Measurements from ENCODE around the gene SPATA45.

SPATA45 gene

DNA sequence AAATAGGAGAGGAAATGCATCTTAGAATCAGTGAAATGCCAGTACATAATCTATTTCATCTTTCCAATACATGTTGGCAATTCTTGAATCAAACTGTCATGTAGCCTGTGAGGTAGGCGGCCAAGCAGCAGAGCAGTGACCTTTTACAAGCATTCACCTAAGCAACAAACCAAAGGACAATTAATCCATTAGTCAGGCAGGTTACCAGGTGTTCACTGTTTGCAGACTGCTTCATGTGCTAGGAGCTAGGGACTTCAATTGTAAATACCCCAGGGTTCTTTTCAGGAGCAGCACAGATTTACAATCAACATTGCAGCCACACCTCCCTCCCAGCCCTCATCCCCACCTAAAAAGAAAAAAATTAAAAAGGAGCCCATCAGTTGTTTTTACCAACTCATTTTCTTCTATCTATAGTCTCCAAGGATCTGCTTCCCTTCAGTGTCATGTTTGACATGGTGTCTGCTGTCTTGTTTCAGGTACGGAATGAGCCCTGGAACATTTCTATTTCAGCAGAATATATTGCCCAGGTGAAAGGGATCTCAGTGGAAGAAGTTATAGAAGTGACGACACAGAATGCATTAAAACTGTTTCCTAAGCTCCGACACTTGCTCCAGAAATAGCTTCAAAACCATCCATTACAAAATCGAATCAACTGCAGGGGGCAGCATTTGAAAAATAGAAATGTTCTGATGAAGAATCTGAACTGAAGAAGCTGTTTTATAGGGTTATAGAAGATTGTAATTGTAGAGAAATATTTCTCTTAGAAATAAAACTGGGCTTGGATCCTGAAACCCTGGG is 32.7 kb downstream of the SPATA45 start:
- no peak for DNase-seq
- in situ Hi-C loops (cut with HindIII; ENCODE audit: low pct_ligation_motif_present, low sequenced_read_pairs) = no loop called here

DNA sequence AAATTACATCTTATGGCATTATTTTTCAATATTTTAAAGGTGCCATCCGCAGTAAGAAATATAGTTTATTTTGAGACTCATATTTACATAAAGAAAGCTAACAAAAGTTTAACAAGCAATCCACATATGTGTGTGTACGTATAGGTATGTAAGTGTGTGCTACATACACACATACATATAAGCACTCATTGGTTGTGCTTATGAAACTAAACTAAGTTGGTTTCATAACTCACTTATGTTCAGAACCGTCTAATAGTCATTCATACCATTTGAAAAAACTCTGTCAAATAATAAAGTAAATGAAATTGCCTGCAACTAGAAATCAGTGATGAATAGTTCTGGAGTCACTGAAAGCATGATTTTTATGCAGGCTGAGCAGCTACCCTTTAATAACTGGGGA is 41.7 kb downstream of the SPATA45 start:
- no peaks in the 10 kb centered on the region for H3K27me3 ChIP-seq (replicated peaks)
- peaks cover 2% of the 10 kb centered on the region for H3K36me3 ChIP-seq (replicated peaks)
- no peak overlapping the region for H3K4me3 ChIP-seq (ENCODE audit: low read depth, low read length)
- DNase-seq = no peak
- in situ Hi-C loops (cut with HindIII; ENCODE audit: low pct_ligation_motif_present, low sequenced_read_pairs) = no loop called here
- H3K27ac ChIP-seq = no peak overlapping the region
- TF ChIP-seq, protein P1, sequence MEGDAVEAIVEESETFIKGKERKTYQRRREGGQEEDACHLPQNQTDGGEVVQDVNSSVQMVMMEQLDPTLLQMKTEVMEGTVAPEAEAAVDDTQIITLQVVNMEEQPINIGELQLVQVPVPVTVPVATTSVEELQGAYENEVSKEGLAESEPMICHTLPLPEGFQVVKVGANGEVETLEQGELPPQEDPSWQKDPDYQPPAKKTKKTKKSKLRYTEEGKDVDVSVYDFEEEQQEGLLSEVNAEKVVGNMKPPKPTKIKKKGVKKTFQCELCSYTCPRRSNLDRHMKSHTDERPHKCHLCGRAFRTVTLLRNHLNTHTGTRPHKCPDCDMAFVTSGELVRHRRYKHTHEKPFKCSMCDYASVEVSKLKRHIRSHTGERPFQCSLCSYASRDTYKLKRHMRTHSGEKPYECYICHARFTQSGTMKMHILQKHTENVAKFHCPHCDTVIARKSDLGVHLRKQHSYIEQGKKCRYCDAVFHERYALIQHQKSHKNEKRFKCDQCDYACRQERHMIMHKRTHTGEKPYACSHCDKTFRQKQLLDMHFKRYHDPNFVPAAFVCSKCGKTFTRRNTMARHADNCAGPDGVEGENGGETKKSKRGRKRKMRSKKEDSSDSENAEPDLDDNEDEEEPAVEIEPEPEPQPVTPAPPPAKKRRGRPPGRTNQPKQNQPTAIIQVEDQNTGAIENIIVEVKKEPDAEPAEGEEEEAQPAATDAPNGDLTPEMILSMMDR (IDR thresholded peaks at IDR 0.05; ENCODE audit: low read depth, low read length, missing control alignments) = no peak

More for the DNA sequence above, 32.7 kb downstream of the SPATA45 start:
- H3K4me3 ChIP-seq (ENCODE audit: low read depth, low read length) = no peak overlapping the region
- TF ChIP-seq, protein P1 (IDR thresholded peaks at IDR 0.05; ENCODE audit: low read depth, low read length, missing control alignments) = peak; percentile 27
- no peaks in the 10 kb centered on the region for H3K36me3 ChIP-seq (replicated peaks)
- H3K27ac ChIP-seq = no peak overlapping the region
- no peaks in the 10 kb centered on the region for H3K27me3 ChIP-seq (replicated peaks)

DNA sequence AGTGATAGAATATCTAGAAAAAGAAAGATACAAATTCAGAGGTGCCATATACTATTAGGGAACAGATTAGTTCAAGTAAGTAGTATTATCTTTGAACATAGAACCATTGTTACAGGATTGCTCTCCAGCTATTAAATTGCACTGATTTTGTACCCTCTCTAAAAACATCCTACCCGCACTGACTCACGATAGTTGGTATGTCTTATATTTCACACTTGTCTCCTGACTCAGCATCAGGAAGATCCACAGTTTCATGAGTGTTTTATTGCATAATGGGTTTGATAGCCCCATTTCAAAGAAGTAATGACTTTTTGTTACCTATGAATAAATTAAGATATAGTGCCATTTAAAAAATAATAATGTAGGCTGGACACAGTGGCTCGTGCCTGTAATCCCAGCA is 49.8 kb downstream of the SPATA45 start:
- DNase-seq = peak; percentile 23
- Histone ChIP-seq H3K36me3 (replicated peaks) (peaks cover 3% of the 10 kb centered on the region), H3K27me3 (replicated peaks) (no peaks in the 10 kb centered on the region), H3K4me3 (ENCODE audit: low read depth, low read length) (no peak overlapping the region), H3K27ac (no peak overlapping the region)
- TF ChIP-seq, protein P1 (IDR thresholded peaks at IDR 0.05; ENCODE audit: low read depth, low read length, missing control alignments) = no peak
- in situ Hi-C loops (cut with HindIII; ENCODE audit: low pct_ligation_motif_present, low sequenced_read_pairs) = no loop called here

DNA sequence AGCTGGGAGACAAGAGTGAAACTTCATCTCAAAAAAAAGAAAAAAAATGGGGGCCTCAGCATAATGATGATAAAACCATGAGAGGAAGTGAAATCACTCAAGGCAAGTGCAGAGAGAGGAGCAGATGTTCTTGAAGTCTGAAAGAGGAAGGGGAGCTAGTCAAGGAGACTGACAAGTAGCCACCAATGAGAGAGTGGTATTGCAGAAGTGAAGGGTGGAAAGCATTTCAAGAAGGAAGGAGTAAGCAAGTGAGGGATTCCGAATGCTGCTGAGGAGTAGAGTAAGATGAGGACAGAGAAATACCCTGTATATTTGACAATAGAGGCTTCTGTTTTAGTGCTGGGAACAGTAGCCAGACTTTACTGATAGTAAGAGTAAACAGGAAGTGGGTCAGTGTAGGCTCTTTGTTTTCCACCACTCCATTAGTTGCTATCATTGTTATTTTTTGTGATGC is 52.9 kb downstream of the SPATA45 start:
- H3K27me3 ChIP-seq (replicated peaks) = no peaks in the 10 kb centered on the region
- in situ Hi-C loops (cut with HindIII; ENCODE audit: low pct_ligation_motif_present, low sequenced_read_pairs) = no loop called here
- H3K27ac ChIP-seq = no peak overlapping the region
- H3K36me3 ChIP-seq (replicated peaks) = peaks cover 3% of the 10 kb centered on the region
- TF ChIP-seq, protein P1 (IDR thresholded peaks at IDR 0.05; ENCODE audit: low read depth, low read length, missing control alignments) = no peak
- no peak overlapping the region for H3K4me3 ChIP-seq (ENCODE audit: low read depth, low read length)
- DNase-seq = no peak

DNA sequence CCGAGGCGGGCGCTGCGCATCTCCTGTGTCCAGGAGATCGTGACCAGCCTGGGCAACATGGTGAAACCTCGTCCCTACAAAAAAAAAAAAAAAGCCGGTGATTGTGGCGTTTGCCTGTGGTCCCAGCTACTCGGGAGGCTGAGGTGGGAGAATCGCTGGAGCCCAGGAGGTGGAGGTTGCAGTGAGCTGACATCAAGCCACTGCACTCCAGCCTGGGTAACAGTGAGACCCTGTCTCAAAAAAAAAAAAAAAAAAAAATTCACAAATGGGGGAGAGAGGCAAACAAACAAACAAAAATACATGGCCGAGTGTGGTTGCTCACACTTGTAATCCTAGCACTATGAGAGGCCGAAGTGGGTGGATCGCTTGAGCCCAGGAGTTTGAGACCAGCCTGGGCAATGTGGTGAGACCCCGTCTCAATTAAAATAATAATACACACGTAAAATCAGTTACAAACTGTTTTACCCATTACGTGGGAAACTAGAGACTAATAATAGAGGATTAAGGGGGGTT is 55.0 kb downstream of the SPATA45 start:
- DNase-seq = no peak
- Histone ChIP-seq H3K27me3 (replicated peaks) (no peaks in the 10 kb centered on the region), H3K36me3 (replicated peaks) (peaks cover 3% of the 10 kb centered on the region), H3K27ac (peak overlapping the region; percentile 80), H3K4me3 (ENCODE audit: low read depth, low read length) (peak overlapping the region; percentile 95)
- TF ChIP-seq, protein P1 (IDR thresholded peaks at IDR 0.05; ENCODE audit: low read depth, low read length, missing control alignments) = no peak
- in situ Hi-C loops (cut with HindIII; ENCODE audit: low pct_ligation_motif_present, low sequenced_read_pairs) = no loop called here
